Panc1 (cell line): Measurements from ENCODE around the gene NUP210.

Source experiments
- POLR2AphosphoS5 ChIP-seq: IDR thresholded peaks from 2 replicates; pipeline ENCODE4 v1.6.1; 2012; ENCODE audit warnings: mild to moderate bottlenecking, low read depth, low read length, moderate library complexity
- SIN3A ChIP-seq: IDR thresholded peaks from 2 replicates; pipeline ENCODE4 v1.6.1; 2012; ENCODE audit warnings: low read depth, mild to moderate bottlenecking, low read length, moderate library complexity, borderline replicate concordance; ENCODE audit not compliant: insufficient read depth
- TCF7L2 ChIP-seq: IDR thresholded peaks from 2 replicates; pipeline ENCODE4 v1.6.1; 2011; ENCODE audit warnings: mild to moderate bottlenecking, low read depth, low read length, inconsistent platforms
- TF ChIP-seq, protein P1 (sequence below): fragments of 450-650 bp; IDR thresholded peaks from 2 replicates; pipeline ENCODE4 v1.5.1; 2017; ENCODE audit warnings: mild to moderate bottlenecking
- TF ChIP-seq, protein P2 (sequence below), 2 experiments: IDR thresholded peaks; 2 replicates each; pipeline ENCODE4 v1.6.1; 2011 to 2012; ENCODE audit warnings: low read depth in 2 of 2, control low read depth in 1 of 2, low read length in 1 of 2, mild to moderate bottlenecking in 1 of 2, moderate library complexity in 1 of 2; ENCODE audit not compliant: insufficient read depth in 1 of 2

DNA sequence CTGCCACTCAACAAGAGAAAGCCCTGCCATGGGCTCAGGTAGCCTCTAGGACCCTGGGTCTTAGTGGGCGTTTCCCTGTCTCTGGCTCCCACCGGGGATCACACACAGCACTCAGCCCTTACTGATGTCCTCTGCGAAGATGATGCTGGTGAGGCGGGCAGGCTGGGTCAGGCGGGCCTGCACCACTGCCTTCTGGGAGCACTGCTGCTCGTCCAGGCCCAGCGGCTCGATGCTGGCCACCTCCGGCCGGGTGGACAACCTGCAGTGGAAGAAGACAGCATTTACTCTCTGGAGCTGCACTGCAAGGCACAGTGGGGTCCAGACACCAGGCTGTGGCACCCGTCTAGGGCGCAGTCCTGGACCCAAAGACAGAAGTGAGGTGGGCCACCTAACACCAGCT, 20.5 kb downstream of the NUP210 start:
- TF ChIP-seq, protein P1, sequence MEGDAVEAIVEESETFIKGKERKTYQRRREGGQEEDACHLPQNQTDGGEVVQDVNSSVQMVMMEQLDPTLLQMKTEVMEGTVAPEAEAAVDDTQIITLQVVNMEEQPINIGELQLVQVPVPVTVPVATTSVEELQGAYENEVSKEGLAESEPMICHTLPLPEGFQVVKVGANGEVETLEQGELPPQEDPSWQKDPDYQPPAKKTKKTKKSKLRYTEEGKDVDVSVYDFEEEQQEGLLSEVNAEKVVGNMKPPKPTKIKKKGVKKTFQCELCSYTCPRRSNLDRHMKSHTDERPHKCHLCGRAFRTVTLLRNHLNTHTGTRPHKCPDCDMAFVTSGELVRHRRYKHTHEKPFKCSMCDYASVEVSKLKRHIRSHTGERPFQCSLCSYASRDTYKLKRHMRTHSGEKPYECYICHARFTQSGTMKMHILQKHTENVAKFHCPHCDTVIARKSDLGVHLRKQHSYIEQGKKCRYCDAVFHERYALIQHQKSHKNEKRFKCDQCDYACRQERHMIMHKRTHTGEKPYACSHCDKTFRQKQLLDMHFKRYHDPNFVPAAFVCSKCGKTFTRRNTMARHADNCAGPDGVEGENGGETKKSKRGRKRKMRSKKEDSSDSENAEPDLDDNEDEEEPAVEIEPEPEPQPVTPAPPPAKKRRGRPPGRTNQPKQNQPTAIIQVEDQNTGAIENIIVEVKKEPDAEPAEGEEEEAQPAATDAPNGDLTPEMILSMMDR, result no peak
- TF ChIP-seq, protein P2, sequence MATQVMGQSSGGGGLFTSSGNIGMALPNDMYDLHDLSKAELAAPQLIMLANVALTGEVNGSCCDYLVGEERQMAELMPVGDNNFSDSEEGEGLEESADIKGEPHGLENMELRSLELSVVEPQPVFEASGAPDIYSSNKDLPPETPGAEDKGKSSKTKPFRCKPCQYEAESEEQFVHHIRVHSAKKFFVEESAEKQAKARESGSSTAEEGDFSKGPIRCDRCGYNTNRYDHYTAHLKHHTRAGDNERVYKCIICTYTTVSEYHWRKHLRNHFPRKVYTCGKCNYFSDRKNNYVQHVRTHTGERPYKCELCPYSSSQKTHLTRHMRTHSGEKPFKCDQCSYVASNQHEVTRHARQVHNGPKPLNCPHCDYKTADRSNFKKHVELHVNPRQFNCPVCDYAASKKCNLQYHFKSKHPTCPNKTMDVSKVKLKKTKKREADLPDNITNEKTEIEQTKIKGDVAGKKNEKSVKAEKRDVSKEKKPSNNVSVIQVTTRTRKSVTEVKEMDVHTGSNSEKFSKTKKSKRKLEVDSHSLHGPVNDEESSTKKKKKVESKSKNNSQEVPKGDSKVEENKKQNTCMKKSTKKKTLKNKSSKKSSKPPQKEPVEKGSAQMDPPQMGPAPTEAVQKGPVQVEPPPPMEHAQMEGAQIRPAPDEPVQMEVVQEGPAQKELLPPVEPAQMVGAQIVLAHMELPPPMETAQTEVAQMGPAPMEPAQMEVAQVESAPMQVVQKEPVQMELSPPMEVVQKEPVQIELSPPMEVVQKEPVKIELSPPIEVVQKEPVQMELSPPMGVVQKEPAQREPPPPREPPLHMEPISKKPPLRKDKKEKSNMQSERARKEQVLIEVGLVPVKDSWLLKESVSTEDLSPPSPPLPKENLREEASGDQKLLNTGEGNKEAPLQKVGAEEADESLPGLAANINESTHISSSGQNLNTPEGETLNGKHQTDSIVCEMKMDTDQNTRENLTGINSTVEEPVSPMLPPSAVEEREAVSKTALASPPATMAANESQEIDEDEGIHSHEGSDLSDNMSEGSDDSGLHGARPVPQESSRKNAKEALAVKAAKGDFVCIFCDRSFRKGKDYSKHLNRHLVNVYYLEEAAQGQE (IDR thresholded peaks at IDR 0.05; ENCODE audit: insufficient read depth in 1 of 2, low read depth in 2 of 2, low read length in 1 of 2), result no peak
- TF ChIP-seq POLR2AphosphoS5, result no peak
- no peak for TF ChIP-seq TCF7L2
- no peak for TF ChIP-seq SIN3A
